Tibial nerve (tissue), 4 donors: ENCODE measurements around the gene TPPP2.

Experiments
- CTCF ChIP-seq, 5 experiments: fragments of 200-600 bp in 3 of 5; fragments of 450-650 bp in 2 of 5; sonication (generic) in 3 of 5; IDR thresholded peaks; one replicate each; pipeline ENCODE4 v1.5.1; 2016 to 2019; ENCODE audit warnings: antibody characterized with exemption in 5 of 5, mild to moderate bottlenecking in 3 of 5, moderate library complexity in 2 of 5
- EP300 ChIP-seq, 2 donors: sonication (generic); formaldehyde crosslinking; IDR thresholded peaks; one replicate each; pipeline ENCODE4 v1.6.1; 2017; ENCODE audit warnings: antibody characterized with exemption in 2 of 2, mild to moderate bottlenecking in 1 of 2
- POLR2A ChIP-seq, 2 donors: fragments of 450-650 bp; IDR thresholded peaks; one replicate each; pipeline ENCODE4 v1.6.1; 2017; ENCODE audit warnings: antibody characterized with exemption in 2 of 2, mild to moderate bottlenecking in 2 of 2, moderate library complexity in 2 of 2

GRCh38 chr14:20988717-20989470 lies 41.1 kb upstream of the TPPP2 start:
- TF ChIP-seq POLR2A (IDR thresholded peaks at IDR 0.05): no peak
- TF ChIP-seq CTCF (IDR thresholded peaks at IDR 0.05): no peak
- TF ChIP-seq EP300 (IDR thresholded peaks at IDR 0.05): no peak
